ENCODE results near the gene LAGE3.
A peak's percentile ranks its signal among the peaks of the same experiment; 100 is the strongest.

Gene LAGE3

GRCh38 chrX:154435171-154435733 lies 43.8 kb downstream of the LAGE3 start:
- DNase-seq (ENCODE audit: low read depth in 3 of 3) = no peak

- no peak for DNase-seq (ENCODE audit: low read depth in 3 of 3)
Measured at GRCh38 chrX:154434394-154435168, 44.5 kb downstream of the LAGE3 start.

- DNase-seq (ENCODE audit: low read depth in 3 of 3) = no peak
Measured at GRCh38 chrX:154433605-154434004, 45.5 kb downstream of the LAGE3 start.

- DNase-seq (ENCODE audit: low read depth in 3 of 3) = no peak
Measured at GRCh38 chrX:154432210-154432609, 46.9 kb downstream of the LAGE3 start.

- DNase-seq (ENCODE audit: low read depth in 3 of 3) = no peak
Measured at GRCh38 chrX:154431341-154431740, 47.7 kb downstream of the LAGE3 start.

GRCh38 chrX:154430916-154431315 lies 48.2 kb downstream of the LAGE3 start:
- DNase-seq (ENCODE audit: low read depth in 3 of 3) = no peak

GRCh38 chrX:154430479-154430878 lies 48.6 kb downstream of the LAGE3 start:
- DNase-seq (ENCODE audit: low read depth in 3 of 3) = no peak

GRCh38 chrX:154429711-154430110 lies 49.4 kb downstream of the LAGE3 start:
- DNase-seq (ENCODE audit: low read depth in 3 of 3) = no peak

GRCh38 chrX:154428176-154429171 lies 50.6 kb downstream of the LAGE3 start, which contains the start of gene ATP6AP1:
Gene ATP6AP1 (plus strand): TSS chrX:154428677. CDS start chrX:154428693, 16 bp downstream.
- DNase-seq (ENCODE audit: low read depth in 3 of 3) = peak; percentile 67 to 83 (median 70)
